GM20431 (cell line): ENCODE data around the gene ASB1.

Experiments used
- in situ Hi-C: fragments of 300-500 bp; cut with MseI, MboI; formaldehyde crosslinking; loops from one replicate; pipeline ENCODE4 v1.15.0; 2020; ENCODE audit warnings: low sequenced_read_pairs; ENCODE audit not compliant: unreplicated experiment

Gene ASB1

DNA sequence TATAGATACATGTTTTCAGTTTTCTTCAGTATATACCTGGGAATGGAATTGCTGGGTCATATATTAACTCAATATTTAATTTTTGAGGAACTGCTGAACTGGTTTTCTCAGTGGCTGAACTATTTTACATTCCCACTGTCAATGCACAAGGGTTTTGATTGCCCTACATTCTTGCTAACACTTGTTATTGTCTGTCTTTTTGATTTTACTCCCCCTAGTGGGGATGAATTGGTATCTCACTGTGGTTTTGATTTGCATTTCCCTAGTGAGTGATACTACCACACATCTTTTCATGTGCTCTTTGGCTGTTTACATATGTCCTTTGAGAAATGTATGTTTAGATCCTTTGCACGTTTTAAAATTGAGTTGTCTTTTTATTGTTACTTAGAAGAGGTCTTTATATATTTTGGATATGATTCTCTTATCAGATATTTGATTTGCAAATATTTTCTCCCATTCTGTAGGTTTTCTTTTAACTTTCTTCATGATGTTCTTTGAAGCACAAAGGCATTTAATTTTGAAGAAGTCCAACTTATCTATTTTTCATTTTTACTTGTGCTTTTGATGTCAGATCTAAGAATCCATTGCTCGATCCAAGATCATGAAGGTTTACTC is 36.2 kb downstream of the ASB1 start:
- in situ Hi-C loops = no loop called here

DNA sequence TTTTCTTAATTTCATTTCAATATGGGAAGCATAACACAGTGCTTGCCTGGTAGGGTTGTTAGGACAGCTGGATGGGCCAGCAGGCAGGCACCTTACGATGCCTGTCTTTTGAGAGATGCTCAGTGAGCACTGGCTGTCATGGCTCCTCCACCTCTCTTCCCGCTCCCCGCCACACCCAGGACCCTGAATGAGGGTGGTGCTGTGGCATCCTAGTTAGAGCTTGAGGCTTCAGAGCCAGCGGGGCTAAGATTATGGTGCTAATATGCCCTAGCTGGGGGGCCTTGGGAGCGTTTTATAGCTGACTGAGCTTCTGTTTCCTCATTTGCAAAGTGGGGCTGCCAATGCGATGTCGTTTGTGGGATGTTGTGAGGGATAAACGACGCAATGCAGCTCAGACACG is 37.7 kb downstream of the ASB1 start:
- in situ Hi-C loops = no loop called here

DNA sequence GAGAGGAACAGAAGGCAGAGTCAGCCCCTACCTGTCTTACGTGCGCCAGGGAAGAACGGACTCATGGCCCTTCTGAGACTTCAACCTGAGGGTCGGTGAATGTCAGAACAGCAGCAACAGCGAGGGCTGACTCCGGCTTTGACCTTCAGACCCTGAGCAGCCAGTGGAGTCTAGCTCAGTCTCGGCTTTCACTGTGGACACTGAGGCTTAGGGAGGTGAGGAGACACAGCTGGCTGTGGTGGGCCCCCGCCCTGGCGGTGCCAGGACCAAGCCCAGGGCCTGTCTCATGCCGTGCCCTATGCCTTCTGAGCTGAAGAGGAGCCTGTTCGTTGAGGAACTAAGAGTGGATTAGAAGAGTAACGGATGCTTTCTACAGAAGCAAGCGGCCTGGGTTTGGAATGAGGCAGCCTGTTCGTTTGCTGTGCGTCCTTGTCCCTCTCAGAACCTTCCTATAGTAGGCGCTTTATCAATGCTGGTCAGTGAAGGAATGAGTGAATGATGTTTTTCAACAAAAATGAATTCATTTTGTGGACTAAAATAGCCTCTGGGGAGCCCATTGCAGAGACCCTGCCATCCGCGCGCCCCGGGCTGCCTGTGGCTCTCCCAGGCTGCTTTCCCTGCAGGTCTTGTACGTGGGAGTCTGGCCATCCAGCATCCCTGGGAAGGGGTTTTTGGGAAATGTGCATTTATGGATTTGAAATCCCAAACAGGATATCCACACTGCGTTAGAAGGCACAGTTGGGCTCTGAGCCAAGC is 38.9 kb downstream of the ASB1 start:
- in situ Hi-C loops = no loop called here

DNA sequence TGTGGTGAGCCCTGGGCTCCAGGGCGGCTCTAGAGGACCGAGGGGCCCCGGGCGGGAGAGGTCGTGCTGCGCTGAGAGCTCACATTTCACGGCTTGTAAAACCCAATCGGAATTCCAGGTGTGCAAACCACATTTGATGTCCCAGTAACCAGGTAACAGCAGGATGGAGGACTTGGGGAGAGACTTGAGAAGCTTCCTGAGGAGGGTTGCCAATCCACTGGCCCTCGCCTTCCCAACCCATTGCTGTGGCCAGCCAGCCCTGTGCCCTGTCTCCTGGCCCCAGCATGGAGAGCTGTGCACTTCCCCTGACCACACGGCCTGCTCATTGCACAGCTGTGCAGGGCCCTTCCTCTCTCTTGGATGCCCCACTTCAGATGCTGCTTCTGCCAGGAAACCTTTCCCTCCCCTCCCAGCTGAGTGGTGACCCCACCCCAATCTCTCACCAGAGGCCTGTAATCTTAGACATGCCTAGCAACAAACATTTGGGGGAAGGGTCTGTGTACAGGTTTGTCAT is 39.6 kb downstream of the ASB1 start:
- in situ Hi-C loops = no loop called here

DNA sequence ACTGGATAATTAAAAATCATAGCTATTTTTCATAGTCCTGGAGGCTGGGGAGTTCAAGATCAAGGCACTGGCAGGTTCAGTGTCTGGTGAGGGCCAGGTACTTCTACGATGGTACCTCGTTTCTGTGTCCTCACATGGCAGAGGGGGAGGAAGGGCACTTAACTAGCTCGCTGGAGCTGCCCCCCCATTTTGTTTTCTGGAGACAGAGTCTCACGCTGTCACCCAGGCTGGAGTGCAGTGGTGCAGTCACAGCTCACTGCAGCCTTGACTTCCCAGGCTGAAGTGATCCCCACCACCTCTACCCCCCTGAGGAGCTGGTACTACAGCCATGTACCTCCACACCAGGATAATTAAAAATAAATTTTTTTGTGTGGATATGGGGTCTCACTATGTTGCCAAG is 40.3 kb downstream of the ASB1 start:
- in situ Hi-C loops = no loop called here

DNA sequence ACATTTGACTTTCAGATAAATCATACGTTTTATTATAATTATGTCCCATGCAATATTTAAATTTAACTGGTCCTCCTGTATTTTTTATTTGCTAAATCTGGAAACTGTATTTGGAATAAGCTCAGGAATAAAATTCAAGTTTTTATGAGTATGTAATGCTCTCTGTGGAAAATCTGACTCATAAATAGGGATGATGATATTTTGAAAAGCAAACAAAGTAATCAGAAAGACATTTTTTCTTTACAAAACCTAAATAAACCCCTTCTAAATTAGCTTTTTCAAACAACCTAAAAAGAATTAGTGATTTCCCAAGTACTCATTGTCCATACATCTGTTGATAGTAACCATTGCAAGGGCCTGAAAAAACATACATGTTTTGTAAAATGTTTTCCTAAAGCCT is 41.1 kb downstream of the ASB1 start:
- in situ Hi-C loops = no loop called here

DNA sequence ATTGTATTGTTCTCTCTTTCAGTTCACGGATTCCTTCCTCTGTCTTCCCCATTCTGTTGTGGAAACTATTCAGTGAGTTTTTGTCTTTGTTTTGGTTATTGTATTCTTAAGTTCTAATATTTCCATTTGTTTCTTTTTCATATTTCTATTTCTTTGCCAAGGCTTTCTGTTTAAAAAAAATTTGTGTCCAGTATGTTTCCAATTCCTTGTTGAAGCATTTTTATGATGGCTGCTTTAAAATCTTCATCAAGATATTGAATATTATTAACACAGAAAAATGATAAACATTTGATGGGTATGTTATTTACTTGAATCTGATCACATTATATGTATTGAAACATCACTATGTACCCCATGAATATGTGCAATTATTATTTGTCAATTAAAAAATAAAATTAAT is 42.4 kb downstream of the ASB1 start:
- in situ Hi-C loops = no loop called here

DNA sequence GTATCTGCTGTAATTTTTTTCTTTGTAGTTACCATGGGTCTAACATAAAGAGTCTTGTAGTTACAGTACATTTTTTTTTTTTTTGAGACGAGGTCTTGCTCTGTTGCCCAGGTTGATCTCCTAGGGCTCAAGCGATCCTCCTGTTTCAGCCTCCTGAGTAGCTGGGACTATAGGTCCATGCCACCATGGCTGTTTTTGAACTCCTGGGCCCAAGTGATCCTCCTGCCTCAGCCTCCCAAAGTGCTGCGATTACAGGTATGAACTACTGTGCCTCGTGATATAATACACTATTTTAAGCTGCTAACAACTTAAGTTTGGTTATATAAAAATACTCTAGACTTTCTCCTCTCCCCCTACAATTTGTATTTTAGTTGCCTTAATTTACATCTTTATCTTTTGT is 46.3 kb downstream of the ASB1 start:
- in situ Hi-C loops = no loop called here

DNA sequence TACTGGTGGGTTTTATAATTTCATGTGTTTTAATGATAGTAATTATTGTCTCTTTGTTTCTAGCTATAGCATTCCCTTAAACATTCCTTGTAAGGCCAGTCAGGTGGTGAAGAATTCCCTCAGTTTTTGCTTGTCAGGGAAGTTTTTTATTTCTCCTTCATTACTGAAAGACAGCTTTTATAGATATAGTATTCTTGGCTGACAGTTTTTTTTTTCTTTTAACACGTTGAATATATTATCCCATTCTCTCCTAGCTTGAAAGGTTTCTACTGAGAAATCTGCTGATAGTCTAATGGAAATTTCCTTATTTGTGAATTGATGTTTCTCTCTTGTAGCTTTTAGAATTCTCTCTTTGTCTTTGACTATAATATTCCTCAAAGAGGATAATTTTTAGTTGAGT is 46.8 kb downstream of the ASB1 start:
- in situ Hi-C loops = no loop called here

DNA sequence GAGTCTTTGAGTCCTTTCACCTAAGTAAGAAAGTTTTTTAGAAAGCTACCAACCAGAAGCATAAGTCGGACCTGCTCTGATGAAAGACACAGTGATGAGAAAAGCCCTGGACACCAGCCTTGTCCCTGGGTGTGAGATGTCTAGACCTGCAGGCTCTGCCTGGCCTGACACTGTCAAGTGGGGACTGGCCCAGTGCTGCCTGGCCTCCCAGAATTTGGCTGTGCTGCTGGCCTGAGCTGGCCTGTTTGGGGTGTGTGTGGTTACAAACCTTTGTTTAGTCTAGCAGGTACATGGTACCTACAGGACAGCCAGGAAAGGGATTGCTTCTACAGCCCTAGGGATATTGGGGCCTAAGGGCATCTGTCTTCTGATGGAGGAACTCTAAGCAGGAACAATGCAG is 48.3 kb downstream of the ASB1 start:
- in situ Hi-C loops = no loop called here

DNA sequence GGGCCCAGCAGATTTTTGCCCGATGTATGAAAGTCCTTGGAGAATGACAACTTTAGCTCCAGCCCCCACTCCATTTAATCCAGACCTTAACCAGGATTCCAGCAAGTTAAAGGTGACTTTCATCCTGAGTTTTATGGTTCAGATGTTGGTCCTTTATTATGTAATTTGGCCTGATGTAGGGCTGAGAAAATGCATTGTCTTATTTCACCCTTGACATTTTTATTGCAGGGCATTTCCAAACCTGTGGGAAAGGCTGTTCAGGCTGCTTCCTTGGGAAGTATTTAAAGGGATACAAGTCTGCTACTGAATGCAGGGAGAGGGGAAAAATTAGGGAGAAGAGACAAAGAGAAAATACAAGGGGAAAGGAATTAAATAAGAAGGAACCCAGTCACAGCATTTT is 48.8 kb downstream of the ASB1 start:
- in situ Hi-C loops = no loop called here

DNA sequence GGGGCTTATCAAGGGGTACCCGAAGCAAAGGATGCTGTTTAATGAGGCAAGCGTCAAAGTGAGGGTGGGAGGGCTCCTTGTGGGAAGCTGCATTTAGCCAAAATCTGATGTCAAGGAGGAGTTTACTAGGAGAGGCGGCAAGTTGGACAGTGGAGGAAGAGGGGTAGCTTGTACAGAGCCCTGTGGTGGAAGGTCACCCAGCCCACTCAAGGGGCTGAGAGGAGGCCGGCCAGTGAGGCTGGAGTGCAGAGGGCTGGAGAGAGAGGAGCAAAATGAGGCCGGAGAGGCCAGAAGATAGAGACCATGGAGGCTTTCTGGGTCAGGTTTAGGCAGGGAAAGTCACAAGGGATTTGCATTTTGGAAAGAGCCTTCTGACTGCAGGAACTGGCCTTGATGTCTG is 49.5 kb downstream of the ASB1 start:
- in situ Hi-C loops = no loop called here

DNA sequence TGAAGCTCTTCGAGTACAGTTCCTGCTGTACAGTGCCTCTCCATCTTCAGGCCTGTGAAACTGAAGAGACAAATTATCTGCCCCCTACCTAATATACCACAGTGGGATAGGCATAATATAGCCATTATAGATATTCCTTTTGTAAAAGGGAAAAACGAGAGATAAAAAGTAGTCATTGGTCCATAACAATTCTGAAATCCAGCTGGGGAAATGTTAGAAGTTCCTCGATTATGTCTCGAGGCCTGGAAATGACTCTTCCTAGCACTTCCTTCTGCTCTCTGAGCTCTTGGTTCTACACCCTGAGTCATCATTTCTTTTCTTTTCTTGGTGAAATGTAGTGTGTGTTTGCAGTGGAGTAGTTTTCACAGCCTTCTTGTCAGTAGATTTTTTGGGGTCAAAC is 51.5 kb downstream of the ASB1 start:
- in situ Hi-C loops = no loop called here

DNA sequence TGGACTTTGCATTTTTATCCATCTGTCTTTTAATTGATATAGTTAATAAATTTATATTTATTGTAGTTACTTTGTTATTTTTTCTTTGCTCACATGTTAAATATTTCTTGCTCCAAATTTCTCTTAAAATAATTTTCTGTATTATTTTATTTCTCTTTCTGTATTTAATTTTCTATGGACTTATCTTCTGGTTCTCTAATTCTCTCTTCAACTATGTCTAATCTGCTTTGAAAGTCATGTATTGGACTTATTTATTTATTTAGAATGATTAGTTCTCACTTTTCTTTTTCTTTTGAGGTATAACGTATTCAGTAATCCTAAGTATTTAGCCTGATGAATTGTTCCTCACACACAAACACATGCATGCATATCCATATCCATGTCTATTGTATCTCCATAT is 53.1 kb downstream of the ASB1 start:
- in situ Hi-C loops = no loop called here

DNA sequence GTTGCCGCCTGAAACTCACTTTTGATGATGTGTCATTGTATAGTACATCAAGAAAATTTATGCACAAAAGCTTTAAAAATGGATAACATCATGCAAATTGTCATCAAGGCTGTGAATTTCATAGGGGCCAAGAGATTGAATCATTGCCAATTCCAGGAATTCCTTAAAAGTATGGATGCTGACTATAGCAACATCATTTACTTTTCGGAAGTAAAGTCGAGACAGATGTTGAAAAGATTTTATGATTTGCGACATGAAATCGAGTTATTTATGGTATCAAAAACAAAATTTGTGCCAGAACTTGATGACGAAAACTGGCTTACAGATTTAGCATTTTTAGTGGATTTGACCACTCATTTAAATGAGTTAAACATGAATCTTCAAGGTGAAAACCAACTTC is 56.3 kb downstream of the ASB1 start:
- in situ Hi-C loops = no loop called here

DNA sequence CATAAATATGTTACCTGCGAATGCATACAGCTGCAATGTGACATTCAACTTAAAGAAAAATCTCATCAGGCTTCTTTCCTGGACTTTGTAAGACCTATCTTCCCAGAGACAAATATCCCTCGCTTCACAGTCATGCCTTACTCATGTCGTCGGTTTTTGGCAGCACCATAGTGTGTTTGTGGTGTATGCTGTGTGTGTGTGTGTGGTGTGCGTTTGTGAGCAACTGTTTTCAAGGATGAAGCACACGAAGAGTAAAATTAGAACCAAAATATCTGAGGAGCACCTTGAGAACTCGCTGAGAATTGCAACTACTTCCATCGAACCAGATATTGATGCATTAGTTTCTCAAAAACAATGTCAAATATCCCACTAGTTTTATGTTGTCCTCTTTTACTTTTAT is 56.9 kb downstream of the ASB1 start:
- in situ Hi-C loops = no loop called here

DNA sequence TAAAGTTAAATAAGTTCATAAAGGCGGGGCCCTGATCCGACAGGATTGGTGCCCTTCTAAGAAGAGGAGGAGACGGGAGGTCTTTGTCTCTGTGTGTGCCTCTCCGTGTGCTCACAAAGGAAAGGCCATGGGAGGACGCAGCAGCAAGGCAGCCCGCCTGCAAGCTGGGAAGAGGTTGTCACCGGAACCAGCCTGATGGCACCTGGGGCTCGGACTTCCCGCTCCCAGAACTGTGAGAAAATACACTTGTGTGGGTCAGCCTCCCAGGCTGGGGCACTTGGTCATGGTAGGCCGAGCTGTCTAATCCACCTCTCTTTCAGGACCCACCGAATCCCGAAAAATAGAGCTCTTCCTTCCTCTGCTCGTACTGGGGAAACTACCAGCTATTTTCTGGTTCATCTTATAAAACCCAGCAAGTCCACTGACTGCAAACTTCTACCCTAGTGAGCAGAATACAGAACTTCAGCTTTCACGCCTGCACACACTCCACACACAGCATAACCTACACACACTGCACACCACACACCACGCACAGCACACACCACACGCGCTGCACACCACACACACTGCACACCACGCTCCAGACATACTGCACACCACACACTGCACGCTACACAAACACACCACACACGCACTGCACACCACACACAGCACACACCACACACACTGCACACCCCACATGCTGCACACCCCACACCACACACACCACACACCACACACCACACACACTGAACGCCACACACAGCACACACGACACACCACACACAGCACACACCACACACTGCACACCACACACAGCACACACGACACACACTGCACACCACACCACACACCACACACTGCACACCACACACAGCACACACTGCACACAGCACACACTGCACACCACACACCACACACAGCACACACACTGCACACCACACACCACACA is 58.1 kb downstream of the ASB1 start:
- in situ Hi-C loops = no loop called here

DNA sequence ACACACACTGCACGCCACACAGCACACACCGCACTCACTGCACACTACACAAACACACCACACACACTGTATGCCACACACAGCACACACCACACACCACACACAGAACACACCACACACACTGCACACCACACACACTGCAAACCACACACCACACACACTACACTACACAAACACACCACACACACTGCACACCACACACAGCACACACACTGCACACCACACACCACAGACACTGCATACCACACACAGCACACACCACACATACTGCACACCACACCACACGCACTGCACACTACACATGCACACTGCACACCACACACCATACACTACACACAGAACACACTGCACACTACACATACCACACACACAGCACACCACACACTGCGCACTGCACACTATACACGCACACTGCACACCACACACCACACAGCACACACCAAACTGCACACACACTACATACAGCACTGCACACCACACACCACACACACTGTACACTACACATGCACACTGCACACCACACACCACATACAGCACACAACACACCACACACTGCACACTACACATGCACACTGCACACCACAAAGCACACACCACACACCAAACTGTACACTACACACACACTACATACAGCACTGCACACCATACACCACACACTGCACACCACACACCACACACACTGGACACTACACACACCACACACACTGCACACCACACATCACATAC is 59.6 kb downstream of the ASB1 start:
- in situ Hi-C loops = no loop called here

DNA sequence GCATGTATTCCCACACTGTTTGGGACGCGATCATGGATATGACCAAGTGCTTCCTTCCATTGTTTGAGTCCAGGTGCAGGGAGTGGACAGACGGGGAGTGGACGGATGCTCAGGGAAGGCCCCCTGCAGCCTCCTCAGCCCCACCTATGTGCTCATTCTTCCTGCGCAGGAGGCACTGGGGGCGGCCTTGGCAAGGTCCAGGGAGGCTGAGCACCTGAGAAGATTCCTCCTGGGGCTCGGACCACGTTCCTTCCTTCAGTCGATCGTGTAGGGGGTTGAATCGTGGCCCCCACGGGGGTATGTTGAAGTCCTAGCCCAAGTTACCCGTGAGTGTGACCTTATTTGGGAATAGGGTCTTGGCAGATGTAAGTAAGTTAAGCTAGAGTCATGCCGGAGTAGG is 60.4 kb downstream of the ASB1 start:
- in situ Hi-C loops = no loop called here

DNA sequence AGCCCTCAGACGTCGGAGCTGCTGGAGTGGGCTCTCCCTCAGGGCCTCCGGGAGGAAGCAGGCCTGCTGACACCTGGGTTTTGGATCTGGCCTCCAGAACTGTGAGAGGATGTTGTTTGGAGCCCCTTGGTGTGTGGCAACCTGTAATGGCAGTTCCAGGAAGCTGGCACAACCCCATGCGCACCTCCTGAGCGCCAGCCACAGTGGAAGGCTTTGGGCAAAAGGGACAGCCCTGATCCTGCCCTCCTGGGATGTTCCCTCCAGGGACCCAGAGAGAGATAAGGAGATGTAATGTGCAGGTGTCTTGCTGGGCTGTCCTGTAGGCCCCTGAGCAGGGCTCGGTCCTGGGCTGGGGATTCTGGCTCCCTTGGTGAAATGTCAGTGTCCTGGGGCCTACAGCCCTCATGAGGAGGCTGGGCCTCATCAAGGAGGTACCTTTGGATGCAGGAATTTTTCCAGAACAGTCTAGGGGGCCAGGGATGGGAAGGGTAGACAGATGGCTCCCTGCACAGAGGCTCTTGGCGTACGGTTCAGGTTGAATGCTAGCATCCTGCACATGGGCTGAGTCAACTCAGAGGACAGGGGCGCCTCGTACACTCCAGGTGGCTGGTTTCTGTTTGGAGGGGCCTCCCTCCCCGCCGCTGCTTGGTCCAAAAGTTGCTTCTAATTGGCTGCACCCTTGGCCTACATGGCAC is 61.1 kb downstream of the ASB1 start:
- in situ Hi-C loops = no loop called here
